DND-41 (cell line): ENCODE results near the gene CIROP.

Experiments
- CTCF ChIP-seq: IDR thresholded peaks from 2 replicates; pipeline ENCODE4 v1.5.1; 2012; ENCODE audit warnings: borderline replicate concordance, low read length, moderate library complexity, mild to moderate bottlenecking; ENCODE audit not compliant: poor library complexity, severe bottlenecking; ENCODE audit errors: extremely low read depth
- EZH2 ChIP-seq: IDR thresholded peaks from 3 replicates; pipeline ENCODE4 v1.6.1; 2012; ENCODE audit warnings: borderline replicate concordance, low read depth, mild to moderate bottlenecking, moderate library complexity, low read length, inconsistent platforms; ENCODE audit not compliant: severe bottlenecking

DNA sequence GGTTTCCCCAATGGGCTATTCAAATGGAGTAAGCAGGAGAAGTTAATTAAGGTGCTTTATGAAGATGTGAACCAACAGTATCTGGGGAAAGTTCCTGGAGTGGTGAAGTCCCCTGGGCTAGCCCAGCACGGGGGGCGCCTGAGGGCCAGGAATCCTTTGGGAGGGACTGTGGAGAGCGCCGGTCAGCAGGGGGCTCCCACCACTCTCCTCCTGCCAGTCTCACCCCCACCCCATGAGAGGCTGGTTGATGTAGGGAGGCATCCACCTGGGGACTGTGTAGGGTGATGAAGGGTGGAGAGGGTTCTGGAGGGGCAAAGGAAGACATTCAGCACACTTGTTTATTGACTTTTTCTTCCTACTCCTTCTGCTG is 9.9 kb upstream of the CIROP start:
- TF ChIP-seq CTCF (no peak), EZH2 (no peak)
